ENCODE data around the gene HIBADH. TPM values are rescaled to one million over a fixed set of nuclear protein-coding genes. Genes with fewer than 3 reads are reported as not detected.

HIBADH gene
- polyA plus RNA-seq, 1 donor (not counting 4 experiments of a cell fraction or from before 2014, with no cell fraction given), result 42.6 TPM

DNA sequence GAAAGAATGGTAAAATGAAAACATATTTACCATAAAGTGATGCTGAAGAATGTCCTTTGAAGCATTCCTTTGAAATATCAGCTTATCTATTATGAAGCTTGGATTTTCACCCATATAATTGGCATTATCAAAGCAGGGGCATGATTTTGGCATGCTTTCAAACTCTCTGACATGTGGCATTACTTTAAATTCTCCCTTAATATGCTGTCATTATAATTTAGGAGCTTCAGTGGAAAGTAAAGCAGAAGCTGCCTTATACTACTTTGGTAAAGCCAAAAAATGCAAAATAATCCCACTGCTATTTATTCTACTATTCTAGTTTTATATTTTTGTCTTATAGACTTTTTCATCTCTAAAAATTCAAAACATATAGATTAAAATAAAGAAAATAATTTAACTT, 28.0 kb upstream of the HIBADH start:
- no peak for FAIRE-seq
- dilution Hi-C loops (cut with MboI; ENCODE audit: extremely low pct_ligation_motif_present, low sequenced_read_pairs), result no loop called here
- no peaks in the 10 kb centered on the region for H3K9me1 ChIP-seq (ENCODE audit: control insufficient read depth, extremely low read depth, insufficient read depth, low read length)

DNA sequence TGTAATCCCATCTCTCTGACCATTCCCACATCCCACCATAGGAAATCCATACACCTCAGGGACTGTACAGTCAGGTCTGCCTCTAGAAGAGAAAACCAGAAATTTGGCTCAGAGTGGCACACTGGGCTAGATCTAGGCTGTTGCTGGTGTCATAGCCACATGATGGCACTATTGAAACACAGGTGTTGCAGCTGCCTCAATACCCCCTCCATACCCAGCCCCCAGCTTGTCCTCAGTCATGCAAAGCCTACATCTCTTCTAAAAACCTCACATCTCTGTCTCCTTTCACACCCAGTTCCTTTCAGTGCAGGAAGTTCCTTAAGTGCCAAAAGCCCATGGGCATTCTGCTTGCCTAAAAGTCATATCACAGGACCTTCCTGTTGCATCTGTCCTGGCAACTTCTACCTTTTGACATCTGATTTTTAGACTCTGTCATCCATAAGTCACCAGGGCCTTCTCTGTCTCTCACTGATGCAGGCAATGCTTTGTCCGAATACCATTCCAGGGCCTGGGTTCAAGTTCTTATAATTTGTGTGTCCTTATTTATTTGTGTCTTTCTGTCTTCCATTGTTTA, 27.0 kb upstream of the HIBADH start:
- dilution Hi-C loops (cut with MboI; ENCODE audit: extremely low pct_ligation_motif_present, low sequenced_read_pairs), result no loop called here
- no peaks in the 10 kb centered on the region for H3K27me3 ChIP-seq (ENCODE audit: control insufficient read depth, extremely low read depth, insufficient read depth, low read length)
- FAIRE-seq (peak; percentile 61), DNase-seq (ENCODE audit: low read depth, low spot score) (no peak)
- no peak overlapping the region for H3K27ac ChIP-seq (ENCODE audit: control insufficient read depth, insufficient read depth, low read length)
- H4K20me1 ChIP-seq (ENCODE audit: control insufficient read depth, extremely low read depth, insufficient read depth, low read length), result no peaks in the 10 kb centered on the region
- no peaks in the 10 kb centered on the region for H3K9me1 ChIP-seq (ENCODE audit: control insufficient read depth, extremely low read depth, insufficient read depth, low read length)
- H3K9ac ChIP-seq (ENCODE audit: control insufficient read depth, extremely low read depth, insufficient read depth, low read length), result no peak overlapping the region
- TF ChIP-seq, protein P1, sequence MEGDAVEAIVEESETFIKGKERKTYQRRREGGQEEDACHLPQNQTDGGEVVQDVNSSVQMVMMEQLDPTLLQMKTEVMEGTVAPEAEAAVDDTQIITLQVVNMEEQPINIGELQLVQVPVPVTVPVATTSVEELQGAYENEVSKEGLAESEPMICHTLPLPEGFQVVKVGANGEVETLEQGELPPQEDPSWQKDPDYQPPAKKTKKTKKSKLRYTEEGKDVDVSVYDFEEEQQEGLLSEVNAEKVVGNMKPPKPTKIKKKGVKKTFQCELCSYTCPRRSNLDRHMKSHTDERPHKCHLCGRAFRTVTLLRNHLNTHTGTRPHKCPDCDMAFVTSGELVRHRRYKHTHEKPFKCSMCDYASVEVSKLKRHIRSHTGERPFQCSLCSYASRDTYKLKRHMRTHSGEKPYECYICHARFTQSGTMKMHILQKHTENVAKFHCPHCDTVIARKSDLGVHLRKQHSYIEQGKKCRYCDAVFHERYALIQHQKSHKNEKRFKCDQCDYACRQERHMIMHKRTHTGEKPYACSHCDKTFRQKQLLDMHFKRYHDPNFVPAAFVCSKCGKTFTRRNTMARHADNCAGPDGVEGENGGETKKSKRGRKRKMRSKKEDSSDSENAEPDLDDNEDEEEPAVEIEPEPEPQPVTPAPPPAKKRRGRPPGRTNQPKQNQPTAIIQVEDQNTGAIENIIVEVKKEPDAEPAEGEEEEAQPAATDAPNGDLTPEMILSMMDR (optimal IDR thresholded peaks at IDR 0.05 in 1 of 3, IDR thresholded peaks at IDR 0.05 in 1 of 3, conservative IDR thresholded peaks at IDR 0.05 in 1 of 3; ENCODE audit: extremely low read depth in 1 of 3, insufficient read depth in 2 of 3, low read length in 3 of 3), result peak; percentile 40 to 86 (median 56)
- TF ChIP-seq EZH2 (IDR thresholded peaks at IDR 0.05; ENCODE audit: low read length), result no peak
- H3K79me2 ChIP-seq (ENCODE audit: control insufficient read depth, insufficient read depth, low read length), result no peaks in the 10 kb centered on the region
- H3K4me1 ChIP-seq (ENCODE audit: control insufficient read depth, extremely low read depth, insufficient read depth, low read length), result no peaks in the 10 kb centered on the region
- H3K9me3 ChIP-seq (ENCODE audit: control insufficient read depth, low read depth, low read length), result no peaks in the 10 kb centered on the region
- no peaks in the 10 kb centered on the region for H3K36me3 ChIP-seq (ENCODE audit: control insufficient read depth in 2 of 2, extremely low read depth in 1 of 2, insufficient read depth in 2 of 2, low read length in 2 of 2)
- no peak overlapping the region for H3K4me3 ChIP-seq (ENCODE audit: control insufficient read depth in 2 of 3, extremely low read depth in 1 of 3, insufficient read depth in 2 of 3, low read depth in 1 of 3, low read length in 3 of 3)
- no peak overlapping the region for H3K4me2 ChIP-seq (ENCODE audit: control insufficient read depth, extremely low read depth, insufficient read depth, low read depth, low read length)
- no peak overlapping the region for H2AFZ ChIP-seq (ENCODE audit: control insufficient read depth, low read length)

More for the DNA sequence above, 28.0 kb upstream of the HIBADH start:
- H2AFZ ChIP-seq (ENCODE audit: control insufficient read depth, low read length), result no peak overlapping the region
- H3K4me1 ChIP-seq (ENCODE audit: control insufficient read depth, extremely low read depth, insufficient read depth, low read length), result no peaks in the 10 kb centered on the region
- no peak overlapping the region for H3K27ac ChIP-seq (ENCODE audit: control insufficient read depth, insufficient read depth, low read length)
- H3K9me3 ChIP-seq (ENCODE audit: control insufficient read depth, low read depth, low read length), result no peaks in the 10 kb centered on the region
- no peak overlapping the region for H3K4me3 ChIP-seq (ENCODE audit: control insufficient read depth in 2 of 3, extremely low read depth in 1 of 3, insufficient read depth in 2 of 3, low read depth in 1 of 3, low read length in 3 of 3)
- no peak for DNase-seq (ENCODE audit: low read depth, low spot score)
- H3K4me2 ChIP-seq (ENCODE audit: control insufficient read depth, extremely low read depth, insufficient read depth, low read depth, low read length), result no peak overlapping the region
- H3K79me2 ChIP-seq (ENCODE audit: control insufficient read depth, insufficient read depth, low read length), result no peaks in the 10 kb centered on the region
- H4K20me1 ChIP-seq (ENCODE audit: control insufficient read depth, extremely low read depth, insufficient read depth, low read length), result no peaks in the 10 kb centered on the region
- H3K27me3 ChIP-seq (ENCODE audit: control insufficient read depth, extremely low read depth, insufficient read depth, low read length), result no peaks in the 10 kb centered on the region
- no peaks in the 10 kb centered on the region for H3K36me3 ChIP-seq (ENCODE audit: control insufficient read depth in 2 of 2, extremely low read depth in 1 of 2, insufficient read depth in 2 of 2, low read length in 2 of 2)
- H3K9ac ChIP-seq (ENCODE audit: control insufficient read depth, extremely low read depth, insufficient read depth, low read length), result no peak overlapping the region
- TF ChIP-seq, protein P1 (optimal IDR thresholded peaks at IDR 0.05 in 1 of 3, IDR thresholded peaks at IDR 0.05 in 1 of 3, conservative IDR thresholded peaks at IDR 0.05 in 1 of 3; ENCODE audit: extremely low read depth in 1 of 3, insufficient read depth in 2 of 3, low read length in 3 of 3), result no peak
- no peak for TF ChIP-seq EZH2 (IDR thresholded peaks at IDR 0.05; ENCODE audit: low read length)
